ENCODE measurements around the gene IP6K1.
"Not testable (repeated sequence)": the region's sequence is repeated elsewhere in the genome, so short reads cannot be mapped to it uniquely, and the experiment has no call there.

DNA sequence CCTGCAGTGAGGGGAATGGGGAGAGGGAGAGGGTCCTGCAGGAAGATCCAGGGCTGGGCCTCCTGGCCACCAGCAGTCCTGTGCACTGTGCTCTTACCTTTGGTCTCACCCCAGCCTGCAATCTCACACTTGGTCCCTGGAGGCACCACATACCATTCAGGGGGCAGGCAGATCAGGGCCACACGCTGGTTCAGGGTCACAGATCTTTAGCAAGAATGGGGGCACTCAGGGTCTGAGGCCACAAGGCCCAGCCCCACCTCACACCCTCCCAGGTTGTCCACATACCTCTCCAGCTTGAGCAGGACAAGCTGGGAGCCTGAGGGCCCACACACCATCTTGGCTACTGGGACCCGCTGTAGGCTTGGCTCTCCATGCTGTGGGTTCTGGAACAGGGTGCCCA, 101.9 kb downstream of the IP6K1 start:
- not testable (repeated sequence) for TF ChIP-seq POLR2AphosphoS5, POLR2A (IDR thresholded peaks at IDR 0.05)

Measured in sigmoid colon (tissue), 4 donors.